Nucleus accumbens (tissue), 56 donors: ENCODE measurements around the gene TBC1D32.
"Not testable (repeated sequence)": the region's sequence is repeated elsewhere in the genome, so short reads cannot be mapped to it uniquely, and the experiment has no call there.

Experiments used
- DNase-seq, 56 donors: peaks; one replicate each; lab custom pipeline; 2025; lab: John Stamatoyannopoulos, UW

TBC1D32 gene

DNA sequence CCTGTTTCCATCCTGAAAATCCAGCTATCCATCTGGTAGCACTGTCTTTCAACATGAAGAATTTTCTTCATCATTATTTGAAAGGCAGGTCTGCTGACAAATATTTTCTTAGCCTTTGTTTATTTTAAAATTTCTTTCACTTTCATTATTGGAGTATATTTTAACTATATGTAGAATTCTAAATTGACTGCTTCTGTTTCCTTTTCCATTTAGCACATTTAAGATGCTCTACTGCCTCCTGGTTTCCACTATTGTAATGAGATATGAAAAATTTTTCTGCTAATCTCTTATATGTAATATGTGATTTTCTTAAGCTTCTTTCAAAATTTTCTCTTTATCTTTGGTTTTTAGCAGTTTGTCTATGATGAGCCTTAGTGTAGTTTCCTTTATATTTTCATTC is 97.3 kb downstream of the TBC1D32 start:
- DNase-seq = no peak

DNA sequence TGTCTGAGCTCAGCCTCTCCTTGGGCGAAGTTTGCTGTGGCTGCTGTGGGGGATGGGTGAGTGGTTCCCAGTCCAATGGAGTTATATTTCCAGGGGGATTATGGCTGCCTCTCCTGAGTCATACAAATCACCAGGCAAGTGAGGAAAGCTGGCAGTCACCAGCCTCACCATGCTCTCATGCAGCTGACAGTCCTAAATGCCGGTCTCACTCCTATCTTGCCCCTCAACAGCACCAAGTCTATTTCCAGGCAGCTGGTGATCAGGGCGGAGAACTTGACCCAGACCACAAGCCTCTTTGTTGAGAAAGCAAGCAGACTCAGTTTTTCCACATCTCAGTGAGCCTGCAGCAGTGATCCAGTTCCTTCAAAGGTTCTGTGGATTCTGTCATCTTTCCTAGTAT is 98.9 kb downstream of the TBC1D32 start:
- DNase-seq = no peak

DNA sequence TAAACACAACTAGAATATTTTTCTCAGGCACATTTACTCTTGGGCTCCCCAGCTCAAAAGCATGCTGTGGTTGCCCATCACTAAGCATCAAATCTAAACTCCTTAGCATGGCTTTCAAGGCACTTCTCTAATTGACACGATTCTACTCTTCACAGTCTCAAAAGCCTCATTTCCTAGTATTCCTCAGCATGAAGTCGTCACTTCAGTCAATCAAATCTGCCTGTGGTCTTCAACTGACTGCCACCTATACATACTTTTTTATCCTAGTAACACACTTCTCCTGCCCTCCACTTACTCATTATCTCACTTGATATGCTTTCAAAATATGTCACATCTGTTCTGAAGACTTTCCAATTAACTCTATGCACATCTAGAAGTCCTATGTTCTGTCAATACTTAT is 110.3 kb downstream of the TBC1D32 start:
- no peak for DNase-seq

- no peak for DNase-seq
These were observed 111.1 kb downstream of the TBC1D32 start for GRCh38 chr6:121223212-121223611.

- no peak for DNase-seq
These were observed 111.6 kb downstream of the TBC1D32 start for GRCh38 chr6:121222656-121223055.

DNA sequence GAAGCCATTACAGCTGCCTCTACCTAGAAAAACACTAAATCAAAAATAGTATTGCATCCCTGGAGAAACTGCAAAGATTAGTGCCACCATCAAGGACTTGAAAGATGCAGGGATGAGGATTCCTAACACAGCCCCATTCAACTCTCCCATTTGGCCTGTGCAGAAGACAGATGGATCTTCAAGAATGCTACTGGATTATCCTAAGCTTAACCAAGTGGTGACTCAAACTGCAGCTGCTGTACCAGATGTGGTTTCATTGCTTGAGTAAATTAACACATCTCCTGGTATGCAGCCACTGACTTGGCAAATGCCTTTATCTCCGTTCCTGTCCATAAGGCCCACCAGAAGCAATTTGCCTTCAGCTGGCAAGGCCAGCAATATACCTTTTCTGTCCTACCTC is 117.4 kb downstream of the TBC1D32 start:
- DNase-seq = no peak

GRCh38 chr6:121213341-121213740 is 120.9 kb downstream of the TBC1D32 start:
- not testable (repeated sequence) for DNase-seq

DNA sequence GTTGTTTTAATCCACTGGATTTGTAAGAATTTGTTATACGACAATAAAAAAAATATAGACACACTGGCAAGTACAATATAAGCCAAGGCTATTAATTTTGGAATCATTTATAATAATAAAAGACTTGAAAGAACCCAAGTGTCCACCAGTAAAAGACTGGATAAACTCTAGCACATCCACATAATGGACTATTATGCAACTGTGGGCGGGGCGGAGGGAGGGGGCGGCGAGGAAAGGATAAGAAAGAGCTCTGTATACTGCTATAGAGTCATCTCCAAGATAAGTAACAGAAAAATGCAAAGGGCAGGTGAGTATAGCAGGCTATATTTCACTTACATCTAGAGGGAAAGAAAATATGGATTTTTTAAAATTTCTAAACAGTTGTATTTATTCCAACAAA is 123.3 kb downstream of the TBC1D32 start:
- DNase-seq = peak in 23 of 56 donors; percentile 1 to 52 (median 10)

DNA sequence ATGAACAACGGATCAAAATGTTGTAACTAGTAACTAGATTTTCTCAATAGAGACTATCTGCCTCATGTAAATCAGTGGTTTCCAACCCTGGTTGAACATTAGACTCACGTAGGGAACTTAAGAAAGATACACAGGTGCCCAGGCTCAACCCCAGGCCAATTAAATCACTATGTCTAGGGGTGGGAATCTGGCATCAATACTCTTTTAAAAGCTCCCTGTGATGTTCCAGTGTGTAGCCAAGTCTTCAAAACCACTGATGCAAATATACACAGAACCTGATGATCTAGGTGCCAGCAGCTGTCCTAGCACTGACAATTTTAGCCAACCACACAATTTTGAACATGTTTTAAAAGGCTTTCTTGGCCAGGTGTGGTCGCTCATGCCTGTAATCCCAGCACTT is 128.7 kb downstream of the TBC1D32 start:
- DNase-seq = no peak

DNA sequence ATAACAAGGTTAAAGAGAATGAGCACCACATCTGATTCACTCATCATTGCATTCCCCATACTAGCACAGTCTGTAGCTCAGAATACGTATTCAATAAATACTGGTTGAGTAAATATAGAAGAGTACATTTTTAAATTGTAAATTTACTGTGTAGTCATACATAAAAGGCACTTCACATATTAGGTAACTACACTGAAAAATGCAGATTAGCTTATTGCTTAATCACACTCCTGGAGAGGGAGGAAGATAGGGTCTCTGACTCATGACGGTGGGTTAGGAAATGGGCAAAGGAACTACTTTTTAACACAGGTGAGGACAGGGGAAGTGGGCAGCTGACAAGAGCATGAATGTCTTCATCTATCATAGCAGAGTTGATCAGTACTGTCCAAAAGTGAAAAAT is 133.2 kb downstream of the TBC1D32 start:
- DNase-seq = no peak

- not testable (repeated sequence) for DNase-seq
These were observed 138.2 kb downstream of the TBC1D32 start for GRCh38 chr6:121196042-121196441.

- no peak for DNase-seq
These were observed 144.2 kb downstream of the TBC1D32 start for GRCh38 chr6:121190122-121190521.

DNA sequence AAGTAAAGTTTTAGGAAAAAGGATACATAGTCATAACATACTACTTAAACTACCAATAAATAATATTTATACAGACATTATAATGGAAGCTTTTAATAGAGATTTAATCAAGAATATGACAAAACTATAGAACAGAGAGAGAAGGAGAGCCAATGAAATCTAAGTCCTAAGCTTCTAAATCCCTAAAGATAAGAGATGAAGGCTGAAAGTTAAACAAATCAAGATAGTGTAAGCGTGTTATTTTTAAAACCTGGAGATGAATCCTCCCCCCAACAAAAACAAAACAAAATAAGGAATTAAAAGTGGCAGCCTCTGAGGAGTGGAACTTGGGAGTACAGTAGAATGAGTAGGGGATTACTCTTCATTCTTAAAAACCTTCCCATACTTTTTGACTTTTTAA is 145.9 kb downstream of the TBC1D32 start:
- DNase-seq = no peak

DNA sequence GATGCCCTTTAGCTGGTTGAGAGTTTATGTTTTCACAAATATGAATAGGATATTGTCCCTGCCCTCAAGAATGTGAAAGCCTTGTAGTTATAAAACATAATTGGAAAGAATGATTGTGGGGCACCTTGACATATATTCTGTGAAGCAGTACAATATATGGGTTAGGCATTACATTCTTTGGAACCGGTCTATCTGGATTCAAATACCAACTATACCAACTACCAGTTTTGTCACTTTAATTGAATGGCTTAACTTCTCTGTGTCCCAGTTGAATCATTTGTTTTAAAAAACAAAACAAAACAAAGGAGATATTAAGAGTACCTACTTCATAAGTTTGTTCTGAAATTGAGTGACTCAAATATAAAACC is 146.5 kb downstream of the TBC1D32 start:
- DNase-seq = no peak

- no peak for DNase-seq
These were observed 147.0 kb downstream of the TBC1D32 start for GRCh38 chr6:121187200-121187832.

GRCh38 chr6:121183742-121184141 is 150.5 kb downstream of the TBC1D32 start:
- no peak for DNase-seq

- DNase-seq = no peak
These were observed 158.5 kb downstream of the TBC1D32 start for GRCh38 chr6:121175827-121176226.

GRCh38 chr6:121172451-121172850 is 161.8 kb downstream of the TBC1D32 start:
- DNase-seq = not testable (repeated sequence)

DNA sequence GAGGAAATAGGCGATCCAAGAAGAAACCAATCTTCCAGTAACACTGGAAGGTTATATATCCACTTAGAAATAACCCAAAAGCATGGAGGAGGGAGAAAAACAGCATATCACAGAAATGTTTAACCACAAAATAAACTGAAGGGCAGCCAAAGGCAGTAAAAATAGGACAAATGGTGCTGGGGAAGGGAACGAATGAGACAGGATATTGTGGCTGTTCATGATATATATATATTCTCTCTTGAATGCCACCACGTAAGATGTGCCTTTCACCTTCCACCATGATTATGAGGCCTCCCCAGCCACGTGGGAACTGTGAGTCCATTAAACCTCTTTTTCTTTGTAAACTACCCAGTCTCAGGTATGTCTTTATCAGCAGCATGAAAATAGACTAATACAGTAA is 162.4 kb downstream of the TBC1D32 start:
- no peak for DNase-seq

GRCh38 chr6:121161886-121162285 is 172.4 kb downstream of the TBC1D32 start:
- DNase-seq = no peak

GRCh38 chr6:121160276-121160675 is 174.0 kb downstream of the TBC1D32 start:
- no peak for DNase-seq

DNA sequence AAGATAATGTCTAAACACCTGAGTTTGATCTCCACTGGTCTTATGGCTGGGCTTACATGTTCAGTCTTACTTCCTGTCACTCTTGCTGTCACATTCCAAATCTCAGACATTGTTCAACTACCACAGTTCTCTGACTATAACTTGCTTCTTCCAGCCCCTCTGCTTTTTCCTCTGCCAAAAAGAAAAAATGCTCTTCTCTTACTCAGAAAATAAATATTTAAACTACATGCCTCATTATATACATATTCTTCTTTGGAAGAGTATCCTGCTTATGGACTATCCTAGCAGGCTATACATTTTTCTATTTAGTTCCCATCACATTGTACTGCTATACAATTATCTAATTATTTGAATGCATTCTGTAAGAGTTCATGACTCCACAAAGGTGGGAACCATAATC is 175.4 kb downstream of the TBC1D32 start:
- no peak for DNase-seq

GRCh38 chr6:121158438-121158837 is 175.8 kb downstream of the TBC1D32 start:
- no peak for DNase-seq
